GM21367 (cell line): ENCODE results near the gene STAM.

Source experiments
- ATAC-seq: cut with Tn5 transposase; IDR thresholded peaks from one replicate; pipeline ENCODE4 v1.9.1; 2021; ENCODE audit not compliant: unreplicated experiment

STAM gene

DNA sequence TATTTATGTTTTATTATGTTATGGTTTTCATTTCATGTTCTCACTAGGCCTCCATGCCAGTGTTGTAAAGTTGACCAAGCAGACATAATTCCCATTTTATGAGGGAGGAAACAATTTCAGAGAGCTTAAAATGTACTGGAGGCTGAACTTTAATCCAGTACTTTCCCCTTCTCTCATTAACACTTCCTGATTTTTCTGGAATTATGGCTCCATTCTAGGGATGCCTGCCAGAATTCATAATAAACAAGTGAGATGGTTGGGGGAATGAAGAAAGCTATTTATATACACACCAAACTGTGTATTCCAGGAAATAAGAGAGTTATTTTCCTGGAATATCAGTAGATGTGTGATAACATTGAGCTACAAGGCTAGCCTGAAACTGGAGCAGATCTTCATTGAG, 114.9 kb downstream of the STAM start:
- ATAC-seq: no peak

DNA sequence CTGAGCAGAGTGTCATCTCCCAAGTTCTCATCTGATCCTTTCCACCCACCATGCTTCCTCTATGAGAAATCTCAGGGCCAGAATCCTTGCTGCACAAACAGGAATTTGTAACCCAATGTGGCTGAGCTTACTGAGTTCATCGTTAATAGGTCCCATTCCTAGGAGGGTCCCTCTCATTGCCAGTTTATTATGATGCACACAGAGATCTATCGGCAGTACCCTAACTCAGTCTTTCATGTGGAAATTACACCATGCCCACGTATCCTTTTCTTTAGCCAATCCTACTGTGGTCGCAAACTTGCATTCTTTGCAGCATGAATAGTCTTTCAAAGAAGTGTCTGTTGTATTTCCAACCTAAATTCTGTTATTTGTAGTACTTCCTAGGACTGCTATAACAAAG, 120.2 kb downstream of the STAM start:
- no peak for ATAC-seq

DNA sequence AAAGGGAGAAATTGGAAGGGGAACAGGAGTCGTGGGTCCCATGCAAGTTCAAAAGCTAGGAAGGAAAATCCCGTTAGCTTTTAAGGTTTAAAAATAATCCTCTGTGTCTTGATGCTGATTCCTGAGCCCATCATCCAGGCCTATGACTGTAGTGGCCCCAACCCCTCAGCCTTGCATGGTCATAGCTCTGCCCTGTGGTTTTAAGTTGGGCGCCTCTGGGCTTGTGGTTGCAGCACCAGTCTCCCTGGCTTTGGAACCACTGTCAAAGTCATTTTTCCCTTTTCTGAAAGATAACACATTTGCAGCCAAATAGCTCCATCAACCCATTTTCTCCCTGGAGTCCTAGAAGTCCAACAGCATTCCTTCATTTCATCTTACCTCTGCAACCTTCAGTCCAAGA, 121.7 kb downstream of the STAM start:
- ATAC-seq: no peak
